ENCODE results near the gene GPD1.

DNA sequence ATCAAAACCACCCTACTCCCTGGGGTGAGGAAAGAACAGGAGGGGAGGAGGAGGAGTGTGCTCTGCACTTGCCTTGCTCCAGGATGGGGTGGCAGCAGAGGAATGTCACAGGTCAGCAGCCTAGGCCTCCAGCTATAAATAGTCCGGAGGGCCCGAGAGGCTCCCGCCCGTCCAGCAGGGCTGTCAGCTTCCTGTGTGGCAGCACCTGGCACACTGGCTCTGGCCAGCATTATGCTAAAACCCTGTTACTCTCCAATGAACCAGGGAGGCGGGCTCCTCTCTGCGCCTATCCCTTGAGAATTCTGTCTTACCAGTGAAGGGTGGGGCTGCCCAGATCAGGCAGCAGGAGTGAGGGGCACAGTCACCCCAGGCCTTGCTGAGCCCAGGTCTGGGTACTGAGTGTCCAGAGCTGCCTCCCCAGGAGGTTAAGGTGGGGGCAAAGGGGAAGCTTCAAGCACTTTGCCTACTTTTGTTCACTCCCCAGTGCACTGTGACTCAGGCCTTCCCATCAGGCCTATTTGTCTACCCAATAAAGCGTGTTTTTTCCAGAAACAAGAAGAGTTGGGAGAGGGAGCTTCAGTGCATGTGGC is 7.0 kb downstream of the GPD1 start:
- TF ChIP-seq EZH2 (IDR thresholded peaks at IDR 0.05): no peak
- TF ChIP-seq POLR2AphosphoS5 (IDR thresholded peaks at IDR 0.05; ENCODE audit: borderline replicate concordance, low read depth, low read length): no peak
- TF ChIP-seq FOXP2 (optimal IDR thresholded peaks at IDR 0.05; ENCODE audit: control extremely low read depth, extremely low read length, insufficient read depth): no peak

All from SK-N-MC (cell line).